Omental fat pad (tissue), 4 donors: ENCODE measurements around the gene ZNF593OS. TPM values are rescaled to one million over a fixed set of nuclear protein-coding genes. Genes with fewer than 3 reads are reported as not detected.

Experiments
- ATAC-seq: fragments of 150-250 bp; one replicate; pipeline ENCODE4 v1.9.1; 2016; ENCODE audit warnings: mild to moderate bottlenecking, moderate library complexity; ENCODE audit not compliant: low FRiP score
- DNase-seq: peaks from one replicate; pipeline ENCODE4 v3.0.0-alpha.2; 2019; ENCODE audit warnings: low spot score
- CTCF ChIP-seq, 3 donors: fragments of 450-650 bp; IDR thresholded peaks; one replicate each; pipeline ENCODE4 v1.5.1; 2016 to 2017; ENCODE audit warnings: antibody characterized with exemption in 3 of 3, mild to moderate bottlenecking in 3 of 3, moderate library complexity in 2 of 3
- total RNA-seq, 4 donors: library from RNA; depleted of rRNA; stranded (reverse); fragments of >200 nt; gene quantifications; one replicate each; pipeline ENCODE4 v1.1.0, GENCODE V29; 2016

ZNF593OS gene
- total RNA-seq, 4 donors from 2014 or later, result not detected

GRCh38 chr1:26125382-26125781 is 46.2 kb downstream of the ZNF593OS start:
- no peak for TF ChIP-seq CTCF (IDR thresholded peaks at IDR 0.05)
- ATAC-seq (no peak), DNase-seq (no peak)

GRCh38 chr1:26124418-26125331 is 47.0 kb downstream of the ZNF593OS start:
- DNase-seq, result no peak
- no peak for TF ChIP-seq CTCF (IDR thresholded peaks at IDR 0.05)
- ATAC-seq, result no peak

GRCh38 chr1:26122988-26123973 is 48.4 kb downstream of the ZNF593OS start:
- ATAC-seq (no peak), DNase-seq (no peak)
- TF ChIP-seq CTCF (IDR thresholded peaks at IDR 0.05), result no peak

- ATAC-seq (no peak), DNase-seq (no peak)
- TF ChIP-seq CTCF (IDR thresholded peaks at IDR 0.05), result no peak
These were observed 49.5 kb downstream of the ZNF593OS start for GRCh38 chr1:26121854-26122773.

- no peak for TF ChIP-seq CTCF (IDR thresholded peaks at IDR 0.05)
- no peak for ATAC-seq
- DNase-seq, result no peak
These were observed 51.6 kb downstream of the ZNF593OS start for GRCh38 chr1:26119892-26120608.

Other genes with a start within 250 kb of the ZNF593OS start
- 1 to 10 TPM; 5.3 to 9.8 (median 8.2) TPM for gene PAFAH2, start 173.8 kb downstream of the ZNF593OS start, total RNA-seq
- under 1 TPM in 1 of 4 donors, not detected in 3; 0.65 TPM for gene EXTL1, start 150.1 kb downstream of the ZNF593OS start, total RNA-seq
- gene SLC30A2, start 125.7 kb downstream of the ZNF593OS start, total RNA-seq, result 1 to 10 TPM in 1 of 4 donors, under 1 TPM in 1, not detected in 2; 0.36 to 1.7 TPM
- gene TRIM63, start 104.2 kb downstream of the ZNF593OS start, total RNA-seq, result under 1 TPM in 2 of 4 donors, not detected in 2; 0.60 to 0.74 TPM
- gene PDIK1L, start 60.0 kb downstream of the ZNF593OS start, total RNA-seq, result 1 to 10 TPM; 3.2 to 7.6 (median 4.6) TPM
- gene FAM110D, start 12.8 kb downstream of the ZNF593OS start, total RNA-seq, result 10 to 100 TPM in 2 of 4 donors, 1 to 10 TPM in 2; 4.6 to 20.5 (median 13.2) TPM
- gene C1orf232, start 2.9 kb downstream of the ZNF593OS start, total RNA-seq, result not detected
- 10 to 100 TPM; 18.4 to 64.1 (median 42.5) TPM for gene ZNF593, start 1.9 kb downstream of the ZNF593OS start, total RNA-seq
- gene CNKSR1, start 5.7 kb upstream of the ZNF593OS start, total RNA-seq, result 1 to 10 TPM in 2 of 4 donors, under 1 TPM in 2; 0.75 to 6.0 (median 1.3) TPM
- gene CATSPER4, start 18.8 kb upstream of the ZNF593OS start, total RNA-seq, result not detected
- 1 to 10 TPM; 4.3 to 6.1 (median 5.3) TPM for gene CEP85, start 62.4 kb upstream of the ZNF593OS start, total RNA-seq
- gene SH3BGRL3, start 108.3 kb upstream of the ZNF593OS start, total RNA-seq, result 100 to 1,000 TPM in 1 of 4 donors, 10 to 100 TPM in 3; 42.4 to 124 (median 82.4) TPM
- 10 to 100 TPM; 12.2 to 23.8 (median 17.7) TPM for gene UBXN11, start 134.8 kb upstream of the ZNF593OS start, total RNA-seq
- 100 to 1,000 TPM in 1 of 4 donors, 10 to 100 TPM in 1, 1 to 10 TPM in 1, not detected in 1; 4.3 to 227 (median 13.2) TPM for gene CD52, start 146.1 kb upstream of the ZNF593OS start, total RNA-seq
- not detected for gene CRYBG2, start 182.3 kb upstream of the ZNF593OS start, total RNA-seq
- not detected for gene ZNF683, start 200.9 kb upstream of the ZNF593OS start, total RNA-seq
- not detected for gene LIN28A, start 239.0 kb upstream of the ZNF593OS start, total RNA-seq